Liver (tissue), 2 donors: ENCODE measurements around the gene NTF4.
"Not testable (repeated sequence)": the region's sequence is repeated elsewhere in the genome, so short reads cannot be mapped to it uniquely, and the experiment has no call there.

Experiments used
- CTCF ChIP-seq: fragments of 150-350 bp; IDR thresholded peaks from 2 replicates; pipeline ENCODE4 v1.5.1; 2017; ENCODE audit warnings: improper control_type of control experiment, low read depth, low read length; ENCODE audit not compliant: missing input control
- REST ChIP-seq: IDR thresholded peaks from 2 replicates; pipeline ENCODE4 v1.6.1; 2016; ENCODE audit warnings: antibody characterized with exemption, mild to moderate bottlenecking
- donor health status: healthy.

- peak; percentile 61 for TF ChIP-seq CTCF
- TF ChIP-seq REST = not testable (repeated sequence)
Measured at GRCh38 chr19:49074869-49075268, 10.3 kb upstream of the NTF4 start.
